Peyer's patch (tissue), 4 donors: Measurements from ENCODE around the gene STMN3. TPM values are rescaled to one million over a fixed set of nuclear protein-coding genes. Genes with fewer than 3 reads are reported as not detected.
A peak's percentile ranks its signal among the peaks of the same experiment; 100 is the strongest.
"Not testable (repeated sequence)": the region's sequence is repeated elsewhere in the genome, so short reads cannot be mapped to it uniquely, and the experiment has no call there.

Experiments
- DNase-seq, 3 donors: peaks; one replicate each; pipeline ENCODE4 v3.0.0-alpha.2; 2017 to 2019
- H3K27ac ChIP-seq, 4 donors: fragments of 200-600 bp; sonication (generic); one replicate each; pipeline ENCODE4 v1.5.1; 2016 to 2019
- H3K27me3 ChIP-seq, 2 donors: fragments of 200-600 bp; sonication (generic); one replicate each; pipeline ENCODE4 v1.5.1; 2019
- H3K36me3 ChIP-seq, 3 donors: fragments of 200-600 bp; sonication (generic); one replicate each; pipeline ENCODE4 v1.5.1; 2016 to 2019
- H3K4me1 ChIP-seq, 4 donors: fragments of 200-600 bp; sonication (generic); one replicate each; pipeline ENCODE4 v1.5.1; 2016 to 2019
- H3K4me3 ChIP-seq, 4 donors: fragments of 200-600 bp; sonication (generic); 1 replicate in 3 of 4; 2 replicates in 1 of 4; pipeline ENCODE4 v1.5.1; 2016 to 2019; ENCODE audit warnings: mild to moderate bottlenecking in 1 of 4
- H3K9me3 ChIP-seq, 4 donors: fragments of 200-600 bp; sonication (generic); one replicate each; pipeline ENCODE4 v1.5.1; 2016 to 2019; ENCODE audit warnings: mild to moderate bottlenecking in 1 of 4
- POLR2A ChIP-seq, 2 donors: fragments of 450-650 bp; IDR thresholded peaks; one replicate each; pipeline ENCODE4 v1.5.1; 2017; ENCODE audit warnings: antibody characterized with exemption in 2 of 2, mild to moderate bottlenecking in 2 of 2, moderate library complexity in 2 of 2
- total RNA-seq, 4 donors: library from RNA; depleted of rRNA; stranded (reverse); fragments of >200 nt; gene quantifications; one replicate each; pipeline ENCODE4 v1.1.0, GENCODE V29; 2016
- TF ChIP-seq, protein P1 (sequence below), 6 experiments: fragments of 450-650 bp in 4 of 6; fragments of 200-600 bp in 2 of 6; sonication (generic) in 1 of 6; IDR thresholded peaks; one replicate each; pipeline ENCODE4 v1.5.1; 2017 to 2019; ENCODE audit warnings: antibody characterized with exemption in 6 of 6, mild to moderate bottlenecking in 3 of 6, moderate library complexity in 1 of 6

The STMN3 gene
- total RNA-seq, 4 donors from 2014 or later = 3.4 to 23.1 (median 5.6) TPM

DNA sequence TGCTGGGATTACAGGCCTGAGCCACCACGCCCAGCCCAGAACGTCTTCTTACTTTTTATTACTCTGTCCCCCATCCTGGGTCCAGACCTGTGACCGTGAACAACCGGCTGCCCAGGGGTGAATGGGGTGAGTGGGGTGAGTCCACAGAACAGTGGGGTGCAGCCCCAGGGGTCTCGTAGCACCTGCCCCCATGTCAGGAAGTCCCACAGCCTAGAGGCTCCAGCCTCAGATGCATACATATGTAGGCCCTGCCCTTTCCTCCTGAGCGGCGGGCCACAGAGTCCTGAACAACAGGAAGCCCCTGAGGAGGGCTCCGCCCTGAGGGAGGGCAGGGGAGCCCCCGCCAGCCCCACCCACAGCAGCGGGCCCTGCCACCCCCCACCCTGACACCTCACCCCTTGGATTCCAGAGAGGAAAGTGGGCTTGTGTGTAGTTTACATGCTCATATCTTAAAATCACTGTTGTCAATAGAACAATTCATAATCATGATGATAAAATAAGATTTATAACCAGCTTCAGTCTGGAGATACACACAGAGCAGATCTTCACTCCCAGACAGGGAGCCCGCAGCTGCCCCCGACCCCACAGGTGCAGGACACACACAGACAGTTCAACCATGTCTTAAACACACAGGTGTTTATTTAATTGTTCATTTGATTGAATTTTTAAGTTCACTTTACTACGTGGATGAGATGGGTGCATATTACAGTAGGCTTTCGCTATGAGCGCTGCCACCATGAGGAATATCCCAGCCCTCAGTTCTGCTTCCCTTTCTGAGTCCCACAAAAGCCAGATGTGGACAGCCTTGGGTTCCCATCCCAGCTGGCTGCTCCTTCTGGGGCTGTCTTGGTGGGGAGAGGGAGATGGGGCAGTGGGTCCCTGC, 13.9 kb downstream of the STMN3 start:
- no peaks in the 10 kb centered on the region for H3K9me3 ChIP-seq
- peaks cover 0 to 32% (median 18%) of the 10 kb centered on the region in 4 donors for H3K4me1 ChIP-seq
- H3K27ac ChIP-seq = peak overlapping the region; percentile 74 to 100 (median 91)
- H3K36me3 ChIP-seq = no peaks in the 10 kb centered on the region
- DNase-seq = peak in 2 of 3 donors; percentile 92 to 93
- TF ChIP-seq, protein P1, sequence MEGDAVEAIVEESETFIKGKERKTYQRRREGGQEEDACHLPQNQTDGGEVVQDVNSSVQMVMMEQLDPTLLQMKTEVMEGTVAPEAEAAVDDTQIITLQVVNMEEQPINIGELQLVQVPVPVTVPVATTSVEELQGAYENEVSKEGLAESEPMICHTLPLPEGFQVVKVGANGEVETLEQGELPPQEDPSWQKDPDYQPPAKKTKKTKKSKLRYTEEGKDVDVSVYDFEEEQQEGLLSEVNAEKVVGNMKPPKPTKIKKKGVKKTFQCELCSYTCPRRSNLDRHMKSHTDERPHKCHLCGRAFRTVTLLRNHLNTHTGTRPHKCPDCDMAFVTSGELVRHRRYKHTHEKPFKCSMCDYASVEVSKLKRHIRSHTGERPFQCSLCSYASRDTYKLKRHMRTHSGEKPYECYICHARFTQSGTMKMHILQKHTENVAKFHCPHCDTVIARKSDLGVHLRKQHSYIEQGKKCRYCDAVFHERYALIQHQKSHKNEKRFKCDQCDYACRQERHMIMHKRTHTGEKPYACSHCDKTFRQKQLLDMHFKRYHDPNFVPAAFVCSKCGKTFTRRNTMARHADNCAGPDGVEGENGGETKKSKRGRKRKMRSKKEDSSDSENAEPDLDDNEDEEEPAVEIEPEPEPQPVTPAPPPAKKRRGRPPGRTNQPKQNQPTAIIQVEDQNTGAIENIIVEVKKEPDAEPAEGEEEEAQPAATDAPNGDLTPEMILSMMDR (IDR thresholded peaks at IDR 0.05) = no peak
- peak in 1 of 2 donors; percentile 11 for TF ChIP-seq POLR2A (IDR thresholded peaks at IDR 0.05)
- no peaks in the 10 kb centered on the region for H3K27me3 ChIP-seq
- H3K4me3 ChIP-seq = peak overlapping the region in 3 of 4 donors; percentile 62 to 84 (median 80)

DNA sequence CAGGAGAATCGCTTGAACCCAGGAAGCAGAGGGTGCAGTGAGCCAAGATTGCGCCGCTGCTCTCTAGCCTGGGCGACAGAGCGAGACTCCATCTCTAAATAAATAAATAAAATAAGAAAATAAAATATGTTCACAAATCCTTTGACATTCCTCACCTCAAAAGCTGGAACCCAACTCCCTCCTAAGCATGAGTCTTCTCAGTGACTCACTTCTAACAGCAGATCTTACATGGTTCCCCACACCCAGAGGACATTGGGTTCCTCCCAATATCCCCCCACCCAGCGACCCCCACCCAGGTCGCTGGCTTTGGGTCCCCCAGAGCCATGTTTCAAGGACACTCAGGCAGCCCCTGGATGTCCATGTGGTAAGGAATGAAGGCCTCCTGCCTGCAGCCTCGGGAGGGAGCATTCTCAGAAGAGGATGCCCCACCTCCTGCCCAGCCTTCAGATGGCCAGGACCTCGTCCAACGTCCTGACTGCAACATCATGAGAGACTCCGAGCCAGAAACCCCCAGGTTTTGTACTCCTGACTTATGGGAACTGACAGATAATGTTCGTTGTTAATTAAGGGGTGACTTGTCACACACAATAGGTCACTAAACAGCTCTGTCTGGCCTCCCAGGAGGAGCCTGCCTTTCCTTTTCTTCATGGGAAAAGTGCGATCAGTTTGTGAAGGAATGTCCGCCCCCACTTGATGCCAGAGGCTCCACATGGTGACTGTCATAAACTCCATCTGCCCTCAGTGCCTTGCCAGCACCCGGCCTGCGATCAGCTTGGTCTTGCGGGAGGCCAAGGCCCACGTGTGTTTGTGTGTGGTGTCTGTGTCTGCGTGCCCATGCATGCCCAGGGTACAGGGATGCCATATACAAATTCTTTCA, 16.2 kb downstream of the STMN3 start:
- H3K36me3 ChIP-seq = no peaks in the 10 kb centered on the region
- peak overlapping the region in 3 of 4 donors; percentile 73 to 87 (median 85) for H3K27ac ChIP-seq
- DNase-seq = no peak
- no peaks in the 10 kb centered on the region for H3K9me3 ChIP-seq
- TF ChIP-seq POLR2A (IDR thresholded peaks at IDR 0.05) = no peak
- TF ChIP-seq, protein P1 (IDR thresholded peaks at IDR 0.05) = no peak
- no peaks in the 10 kb centered on the region for H3K27me3 ChIP-seq
- peaks cover 0 to 26% (median 9%) of the 10 kb centered on the region in 4 donors for H3K4me1 ChIP-seq
- no peak overlapping the region for H3K4me3 ChIP-seq

DNA sequence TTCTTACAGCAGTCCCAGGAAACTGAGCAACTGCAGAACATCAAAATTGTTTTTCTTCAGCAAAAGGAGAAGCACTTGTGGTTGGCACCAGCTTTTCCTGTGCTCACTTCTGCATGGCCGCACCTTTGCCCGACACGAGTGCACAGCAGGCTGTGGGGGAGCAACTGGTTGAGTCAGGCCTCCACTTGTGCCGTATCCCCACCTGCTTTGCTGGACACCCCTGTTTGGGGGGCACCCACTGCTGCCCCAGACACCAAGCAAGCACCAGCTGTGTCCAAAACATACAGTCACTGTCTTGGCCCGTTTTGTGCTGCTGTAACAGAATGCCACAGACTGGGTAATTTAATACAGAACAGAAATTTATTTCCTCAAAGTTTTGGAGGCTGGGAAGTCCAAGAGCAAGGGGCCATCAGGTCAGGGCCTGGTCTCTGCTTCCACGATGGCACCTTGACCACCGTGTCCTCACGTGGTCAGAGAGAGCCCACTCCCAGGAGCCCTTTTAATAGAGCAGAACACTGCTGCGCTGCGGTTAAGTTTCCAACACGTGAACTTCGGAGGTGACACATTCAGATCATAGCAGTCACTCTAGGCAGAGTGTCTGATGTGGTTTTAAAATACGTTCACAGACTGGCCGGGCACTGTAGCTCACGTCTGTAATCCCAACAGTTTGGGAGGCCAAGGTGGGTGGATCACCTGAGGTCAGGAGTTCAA, 17.6 kb downstream of the STMN3 start:
- Histone ChIP-seq H3K9me3 (no peaks in the 10 kb centered on the region), H3K4me3 (no peak overlapping the region), H3K27me3 (no peaks in the 10 kb centered on the region), H3K4me1 (peaks cover 0 to 26% (median 9%) of the 10 kb centered on the region in 4 donors), H3K36me3 (no peaks in the 10 kb centered on the region), H3K27ac (peak overlapping the region; percentile 70 to 87 (median 79))
- DNase-seq = peak in 2 of 3 donors; percentile 90 to 93
- TF ChIP-seq POLR2A (IDR thresholded peaks at IDR 0.05) = no peak
- TF ChIP-seq, protein P1 (IDR thresholded peaks at IDR 0.05) = no peak

DNA sequence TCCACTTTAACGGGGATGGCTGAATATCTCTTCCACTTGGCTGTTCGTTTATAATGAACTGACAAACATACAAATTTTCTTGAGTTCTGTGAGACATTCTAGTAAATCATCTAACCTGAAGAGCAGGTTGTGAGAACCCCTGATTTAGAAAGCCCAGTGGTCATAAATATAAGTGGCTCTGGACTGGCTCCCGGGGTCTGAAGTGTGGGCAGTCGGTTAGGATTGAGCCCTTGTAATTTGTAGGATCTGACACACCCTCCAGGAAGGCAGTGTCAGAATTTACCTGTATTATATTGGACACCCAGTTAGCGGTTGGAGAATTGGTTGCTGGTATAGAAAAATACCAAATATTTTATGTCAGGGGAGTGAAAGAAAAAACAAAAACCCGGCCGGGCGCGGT, 19.5 kb downstream of the STMN3 start:
- H3K27ac ChIP-seq = peak overlapping the region in 1 of 4 donors; percentile 85

DNA sequence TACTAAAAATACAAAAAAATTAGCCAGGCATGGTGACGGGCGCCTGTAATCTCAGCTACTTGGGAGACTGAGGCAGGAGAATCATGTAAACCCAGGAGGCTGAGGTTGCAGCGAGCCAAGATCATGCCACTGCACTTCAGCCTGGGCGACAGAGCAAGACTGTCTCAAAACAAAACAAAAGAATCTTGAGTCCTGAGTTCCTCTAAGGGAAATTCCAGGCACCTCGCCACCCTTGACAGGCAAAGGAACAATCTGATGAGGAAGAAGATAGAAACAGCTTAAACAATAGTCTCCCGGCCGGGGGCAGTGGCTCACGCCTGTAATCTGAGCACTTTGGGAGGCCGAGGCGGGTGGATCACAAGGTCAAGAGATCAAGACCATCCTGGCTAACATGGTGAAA, 21.8 kb downstream of the STMN3 start:
- H3K9me3 ChIP-seq, H3K36me3 ChIP-seq, H3K27me3 ChIP-seq, DNase-seq, H3K4me3 ChIP-seq: not testable (repeated sequence)
- Histone ChIP-seq H3K4me1 (peaks cover 0 to 10% (median 4%) of the 10 kb centered on the region in 4 donors), H3K27ac (peak overlapping the region in 1 of 4 donors; percentile 25)

More for the DNA sequence above, 19.5 kb downstream of the STMN3 start:
- TF ChIP-seq, protein P1 (IDR thresholded peaks at IDR 0.05) = no peak
- TF ChIP-seq POLR2A (IDR thresholded peaks at IDR 0.05) = no peak
- H3K4me3 ChIP-seq = no peak overlapping the region
- no peaks in the 10 kb centered on the region for H3K9me3 ChIP-seq
- no peak for DNase-seq
- no peaks in the 10 kb centered on the region for H3K36me3 ChIP-seq
- no peaks in the 10 kb centered on the region for H3K27me3 ChIP-seq
- peaks cover 0 to 25% (median 6%) of the 10 kb centered on the region in 4 donors for H3K4me1 ChIP-seq

DNA sequence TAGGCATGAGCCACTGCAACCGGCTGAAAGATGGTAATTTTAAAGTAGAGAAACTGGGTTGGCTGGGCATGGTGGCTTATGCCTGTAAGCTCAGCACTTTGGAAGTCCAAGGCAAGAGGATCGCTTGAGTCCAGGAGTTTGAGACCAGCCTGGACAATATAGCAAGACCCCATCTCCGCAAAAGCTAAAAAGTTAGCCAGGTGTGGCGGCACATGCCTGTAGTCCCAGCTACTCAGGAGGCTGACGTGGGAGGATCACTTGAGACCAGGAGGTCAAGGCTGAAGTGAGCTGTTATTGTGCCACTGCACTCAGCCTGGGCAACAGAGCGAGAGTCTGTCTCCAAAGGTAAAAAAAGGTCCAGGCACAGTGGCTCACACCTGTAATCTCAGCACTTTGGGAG, 22.3 kb downstream of the STMN3 start:
- H3K36me3 ChIP-seq, H3K4me3 ChIP-seq, H3K27me3 ChIP-seq, H3K4me1 ChIP-seq, DNase-seq, H3K9me3 ChIP-seq: not testable (repeated sequence)
- peak overlapping the region in 1 of 4 donors; percentile 25 for H3K27ac ChIP-seq
